Measurements from ENCODE around the gene GFER.
"Not testable (repeated sequence)": the region's sequence is repeated elsewhere in the genome, so short reads cannot be mapped to it uniquely, and the experiment has no call there.

Gene GFER

GRCh38 chr16:2033909-2034695 is 50.1 kb downstream of the GFER start:
- peak overlapping the region; percentile 8 to 45 for H3K4me3 ChIP-seq (ENCODE audit: low read depth in 1 of 2, low read length in 2 of 2)
- peaks cover 8 to 33% of the 10 kb centered on the region in 2 donors for H3K4me1 ChIP-seq (ENCODE audit: control insufficient read depth in 1 of 2, insufficient read depth in 2 of 2, low read length in 2 of 2)
- peak overlapping the region; percentile 84 for H3K27ac ChIP-seq (ENCODE audit: low read depth, low read length)

GRCh38 chr16:2034696-2035430 is 50.9 kb downstream of the GFER start:
- H3K27ac ChIP-seq (ENCODE audit: low read depth, low read length): peak overlapping the region; percentile 67
- no peak overlapping the region for H3K4me3 ChIP-seq (ENCODE audit: low read depth in 1 of 2, low read length in 2 of 2)
- no peak overlapping the region for H3K9ac ChIP-seq (ENCODE audit: low read depth in 1 of 2, low read length in 2 of 2)
- peaks cover 15 to 31% of the 10 kb centered on the region in 2 donors for H3K4me1 ChIP-seq (ENCODE audit: control insufficient read depth in 1 of 2, insufficient read depth in 2 of 2, low read length in 2 of 2)
- no peaks in the 10 kb centered on the region for H3K9me3 ChIP-seq (ENCODE audit: control insufficient read depth in 1 of 2, low read length in 2 of 2)
- no peaks in the 10 kb centered on the region for H3K27me3 ChIP-seq (ENCODE audit: control insufficient read depth in 1 of 2, insufficient read depth in 2 of 2, low read length in 2 of 2)
- no peaks in the 10 kb centered on the region for H3K36me3 ChIP-seq (ENCODE audit: control insufficient read depth in 1 of 2, insufficient read depth in 2 of 2, low read length in 2 of 2)

More at GRCh38 chr16:2033909-2034695, 50.1 kb downstream of the GFER start:
- H3K9ac ChIP-seq (ENCODE audit: low read depth in 1 of 2, low read length in 2 of 2): peak overlapping the region in 1 of 2 donors; percentile 48
- not testable (repeated sequence) for H3K27me3 ChIP-seq (ENCODE audit: control insufficient read depth in 1 of 2, insufficient read depth in 2 of 2, low read length in 2 of 2); H3K36me3 ChIP-seq (ENCODE audit: control insufficient read depth in 1 of 2, insufficient read depth in 2 of 2, low read length in 2 of 2); H3K9me3 ChIP-seq (ENCODE audit: control insufficient read depth in 1 of 2, low read length in 2 of 2)

GRCh38 chr16:2035431-2036199 is 51.6 kb downstream of the GFER start:
- Histone ChIP-seq H3K27me3 (ENCODE audit: control insufficient read depth in 1 of 2, insufficient read depth in 2 of 2, low read length in 2 of 2) (no peaks in the 10 kb centered on the region), H3K36me3 (ENCODE audit: control insufficient read depth in 1 of 2, insufficient read depth in 2 of 2, low read length in 2 of 2) (no peaks in the 10 kb centered on the region), H3K9me3 (ENCODE audit: control insufficient read depth in 1 of 2, low read length in 2 of 2) (no peaks in the 10 kb centered on the region), H3K27ac (ENCODE audit: low read depth, low read length) (peak overlapping the region; percentile 67), H3K4me3 (ENCODE audit: low read depth in 1 of 2, low read length in 2 of 2) (no peak overlapping the region), H3K9ac (ENCODE audit: low read depth in 1 of 2, low read length in 2 of 2) (no peak overlapping the region), H3K4me1 (ENCODE audit: control insufficient read depth in 1 of 2, insufficient read depth in 2 of 2, low read length in 2 of 2) (peaks cover 19 to 30% of the 10 kb centered on the region in 2 donors)

- H3K27me3 ChIP-seq (ENCODE audit: control insufficient read depth in 1 of 2, insufficient read depth in 2 of 2, low read length in 2 of 2): no peaks in the 10 kb centered on the region
- no peak overlapping the region for H3K9ac ChIP-seq (ENCODE audit: low read depth in 1 of 2, low read length in 2 of 2)
- H3K4me1 ChIP-seq (ENCODE audit: control insufficient read depth in 1 of 2, insufficient read depth in 2 of 2, low read length in 2 of 2): peaks cover 24 to 37% of the 10 kb centered on the region in 2 donors
- no peaks in the 10 kb centered on the region for H3K36me3 ChIP-seq (ENCODE audit: control insufficient read depth in 1 of 2, insufficient read depth in 2 of 2, low read length in 2 of 2)
- H3K4me3 ChIP-seq (ENCODE audit: low read depth in 1 of 2, low read length in 2 of 2): no peak overlapping the region
- H3K9me3 ChIP-seq (ENCODE audit: control insufficient read depth in 1 of 2, low read length in 2 of 2): no peaks in the 10 kb centered on the region
- H3K27ac ChIP-seq (ENCODE audit: low read depth, low read length): peak overlapping the region; percentile 61
Measured at GRCh38 chr16:2036200-2036966, 52.4 kb downstream of the GFER start.

GRCh38 chr16:2037115-2037514 is 53.1 kb downstream of the GFER start:
- Histone ChIP-seq H3K36me3 (ENCODE audit: control insufficient read depth in 1 of 2, insufficient read depth in 2 of 2, low read length in 2 of 2) (no peaks in the 10 kb centered on the region), H3K4me1 (ENCODE audit: control insufficient read depth in 1 of 2, insufficient read depth in 2 of 2, low read length in 2 of 2) (peaks cover 24 to 40% of the 10 kb centered on the region in 2 donors), H3K27me3 (ENCODE audit: control insufficient read depth in 1 of 2, insufficient read depth in 2 of 2, low read length in 2 of 2) (no peaks in the 10 kb centered on the region), H3K27ac (ENCODE audit: low read depth, low read length) (no peak overlapping the region), H3K4me3 (ENCODE audit: low read depth in 1 of 2, low read length in 2 of 2) (no peak overlapping the region), H3K9ac (ENCODE audit: low read depth in 1 of 2, low read length in 2 of 2) (no peak overlapping the region), H3K9me3 (ENCODE audit: control insufficient read depth in 1 of 2, low read length in 2 of 2) (no peaks in the 10 kb centered on the region)

Data from duodenal mucosa (tissue), 2 donors.